ENCODE results near the gene PTX4. TPM values are rescaled to one million over a fixed set of nuclear protein-coding genes. Genes with fewer than 3 reads are reported as not detected.

PTX4 gene
- total RNA-seq, 4 donors from 2014 or later: not detected

DNA sequence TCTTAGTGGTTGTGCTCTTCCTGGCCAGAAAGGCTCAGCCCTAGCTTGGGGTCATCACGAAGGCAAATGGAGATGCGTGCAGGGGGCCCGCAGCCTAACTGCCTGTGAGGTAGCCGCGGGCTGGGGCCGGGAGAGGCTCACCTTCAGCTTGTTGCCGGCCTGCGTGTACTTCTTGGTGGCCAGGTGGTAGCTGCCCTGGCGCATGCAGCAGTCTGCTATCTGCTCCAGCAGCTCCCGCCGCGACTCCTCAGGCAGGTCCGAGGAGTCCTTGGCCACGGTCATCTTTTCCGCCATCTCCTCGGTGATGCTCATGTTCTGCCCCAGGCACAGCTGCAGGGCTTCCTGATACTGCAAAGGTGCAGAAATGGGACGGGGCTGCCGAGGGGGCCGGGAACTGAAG is 31.7 kb upstream of the PTX4 start:
- Histone ChIP-seq H3K9me3 (no peaks in the 10 kb centered on the region), H3K4me1 (no peaks in the 10 kb centered on the region), H3K4me3 (no peak overlapping the region), H3K36me3 (peaks cover 0 to 69% (median 4%) of the 10 kb centered on the region in 3 donors), H3K27me3 (no peaks in the 10 kb centered on the region), H3K27ac (no peak overlapping the region)
- no peak for DNase-seq
- intact Hi-C loops (cut with DNase I): no loop called here
- 100% methylated on average over 1 to 4 of the region's 19 CpGs for WGBS, 2 donors
- TF ChIP-seq POLR2A (IDR thresholded peaks at IDR 0.05) (no peak), CTCF (IDR thresholded peaks at IDR 0.05) (no peak)

GRCh38 chr16:1519831-1520230 is 31.1 kb upstream of the PTX4 start:
- Histone ChIP-seq H3K4me3 (no peak overlapping the region), H3K9me3 (no peaks in the 10 kb centered on the region), H3K27ac (no peak overlapping the region), H3K36me3 (peaks cover 0 to 63% (median 4%) of the 10 kb centered on the region in 3 donors), H3K4me1 (no peaks in the 10 kb centered on the region), H3K27me3 (no peaks in the 10 kb centered on the region)
- intact Hi-C loops (cut with DNase I): no loop called here
- no peak for DNase-seq
- 57 to 100% methylated on average over 5 to 8 of the region's 17 CpGs for WGBS, 2 donors
- TF ChIP-seq POLR2A (IDR thresholded peaks at IDR 0.05) (no peak), CTCF (IDR thresholded peaks at IDR 0.05) (no peak)

DNA sequence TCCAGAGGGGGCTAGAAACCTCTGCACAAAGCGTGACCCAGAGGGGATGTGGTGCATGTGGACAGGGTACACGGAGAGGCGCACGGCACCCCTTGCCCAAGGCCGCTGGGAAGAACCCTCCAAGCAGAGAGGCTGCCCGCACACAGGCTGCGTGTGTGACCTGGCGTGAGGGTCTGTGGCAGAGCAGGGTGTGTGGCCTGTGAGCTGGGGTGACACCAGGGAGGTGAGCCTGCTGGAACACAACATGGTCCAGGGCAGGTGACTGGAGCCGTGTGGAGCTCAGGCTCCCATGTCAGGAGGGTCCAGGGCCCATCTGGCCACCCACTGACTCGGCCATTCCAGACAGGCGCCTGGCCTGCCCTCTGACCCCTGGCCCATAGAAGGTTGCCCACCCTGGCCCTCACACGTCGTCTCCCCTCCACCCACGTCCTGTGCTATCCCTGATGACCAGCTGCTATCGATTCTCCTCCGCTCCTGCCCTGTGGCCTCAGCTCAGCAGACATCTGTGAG is 29.9 kb upstream of the PTX4 start:
- H3K27me3 ChIP-seq: no peaks in the 10 kb centered on the region
- H3K36me3 ChIP-seq: peaks cover 0 to 61% (median 4%) of the 10 kb centered on the region in 3 donors
- no peak overlapping the region for H3K27ac ChIP-seq
- no peak overlapping the region for H3K4me3 ChIP-seq
- intact Hi-C loops (cut with DNase I): no loop called here
- no peaks in the 10 kb centered on the region for H3K4me1 ChIP-seq
- no peak for DNase-seq
- 70 to 89% methylated on average over 2 to 6 of the region's 16 CpGs for WGBS, 2 donors
- no peak for TF ChIP-seq CTCF (IDR thresholded peaks at IDR 0.05)
- TF ChIP-seq POLR2A (IDR thresholded peaks at IDR 0.05): no peak
- peaks cover 0 to 8% (median 0%) of the 10 kb centered on the region in 3 donors for H3K9me3 ChIP-seq

- Histone ChIP-seq H3K27ac (no peak overlapping the region), H3K4me1 (peaks cover 0 to 17% (median 5%) of the 10 kb centered on the region in 3 donors), H3K27me3 (no peaks in the 10 kb centered on the region), H3K4me3 (no peak overlapping the region), H3K9me3 (peaks cover 0 to 8% (median 0%) of the 10 kb centered on the region in 3 donors), H3K36me3 (peaks cover 0 to 55% (median 5%) of the 10 kb centered on the region in 3 donors)
- TF ChIP-seq POLR2A (IDR thresholded peaks at IDR 0.05) (no peak), CTCF (IDR thresholded peaks at IDR 0.05) (no peak)
- 91 to 96% methylated on average over 3 of the region's 3 CpGs for WGBS, 2 donors
- intact Hi-C loops (cut with DNase I): no loop called here
- no peak for DNase-seq
These were observed 25.8 kb upstream of the PTX4 start for GRCh38 chr16:1514507-1514906.

- intact Hi-C loops (cut with DNase I): no loop called here
- 77 to 82% methylated on average over 8 to 15 of the region's 15 CpGs for WGBS, 2 donors
These were observed 24.0 kb upstream of the PTX4 start for GRCh38 chr16:1512774-1513173.

More at GRCh38 chr16:1512774-1513173, 24.0 kb upstream of the PTX4 start:
- no peaks in the 10 kb centered on the region for H3K27me3 ChIP-seq
- no peak for DNase-seq
- H3K27ac ChIP-seq: peak overlapping the region in 2 of 4 donors; percentile 20 to 25
- peaks cover 0 to 27% (median 12%) of the 10 kb centered on the region in 3 donors for H3K4me1 ChIP-seq
- H3K4me3 ChIP-seq: no peak overlapping the region
- peaks cover 5 to 50% (median 5%) of the 10 kb centered on the region in 3 donors for H3K36me3 ChIP-seq
- TF ChIP-seq CTCF (IDR thresholded peaks at IDR 0.05): no peak
- TF ChIP-seq POLR2A (IDR thresholded peaks at IDR 0.05): no peak
- peaks cover 0 to 8% (median 0%) of the 10 kb centered on the region in 3 donors for H3K9me3 ChIP-seq

Measured in esophagus squamous epithelium (tissue), 5 donors.